PC-9 (cell line): ENCODE data around the gene APBA3.

Source experiments
- CTCF ChIP-seq: fragments of 200-600 bp; sonication (generic); conservative IDR thresholded peaks from 2 replicates; pipeline ENCODE4 v1.6.1; 2017; ENCODE audit warnings: mixed run types, antibody characterized with exemption, mild to moderate bottlenecking, moderate library complexity
- EZH2 ChIP-seq: fragments of 200-600 bp; sonication (generic); IDR thresholded peaks from 2 replicates; pipeline ENCODE4 v1.8.0; 2017; ENCODE audit warnings: antibody characterized with exemption, low read depth

- TF ChIP-seq CTCF (no peak), EZH2 (no peak)
Measured at GRCh38 chr19:3810708-3811355, 49.3 kb upstream of the APBA3 start.
